GM23338 (cell line): ENCODE results near the gene SEL1L2.

Experiments used
- CTCF ChIP-seq, 2 experiments: fragments of 200-600 bp in 1 of 2; sonication (generic) in 1 of 2; conservative IDR thresholded peaks; 2 replicates each; pipeline versions ENCODE4 v1.5.1 to v1.6.1; 2016 to 2017; ENCODE audit warnings: antibody characterized with exemption in 2 of 2, low read depth in 2 of 2, mild to moderate bottlenecking in 2 of 2, moderate library complexity in 1 of 2
- EZH2 ChIP-seq: fragments of 200-600 bp; sonication (generic); IDR thresholded peaks from one replicate; pipeline ENCODE4 v1.8.0; 2017; ENCODE audit warnings: antibody characterized with exemption, mild to moderate bottlenecking, low read depth; ENCODE audit not compliant: unreplicated experiment
- EZH2phosphoT487 ChIP-seq: fragments of 200-600 bp; sonication (generic); IDR thresholded peaks from one replicate; pipeline ENCODE4 v1.8.1; 2018; ENCODE audit warnings: antibody characterized with exemption; ENCODE audit not compliant: unreplicated experiment
- JUNB ChIP-seq: IDR thresholded peaks from one replicate; pipeline ENCODE4 v1.6.1; 2016; ENCODE audit warnings: antibody characterized with exemption; ENCODE audit not compliant: unreplicated experiment
- POLR2AphosphoS5 ChIP-seq: IDR thresholded peaks from 2 replicates; pipeline ENCODE4 v1.6.1; 2016; ENCODE audit warnings: antibody characterized with exemption, low read depth
- REST ChIP-seq: IDR thresholded peaks from one replicate; pipeline ENCODE4 v1.6.1; 2018; ENCODE audit warnings: antibody characterized with exemption; ENCODE audit not compliant: unreplicated experiment
- TF ChIP-seq, protein P1 (sequence below): IDR thresholded peaks from 2 replicates; pipeline ENCODE4 v1.6.1; 2016; ENCODE audit warnings: antibody characterized with exemption

GRCh38 chr20:14030991-14031390 lies 40.6 kb upstream of the SEL1L2 start:
- TF ChIP-seq CTCF (conservative IDR thresholded peaks at IDR 0.05; ENCODE audit: low read depth in 2 of 2) (no peak), EZH2phosphoT487 (no peak), EZH2 (no peak), POLR2AphosphoS5 (no peak), REST (no peak), JUNB (no peak)
- TF ChIP-seq, protein P1, sequence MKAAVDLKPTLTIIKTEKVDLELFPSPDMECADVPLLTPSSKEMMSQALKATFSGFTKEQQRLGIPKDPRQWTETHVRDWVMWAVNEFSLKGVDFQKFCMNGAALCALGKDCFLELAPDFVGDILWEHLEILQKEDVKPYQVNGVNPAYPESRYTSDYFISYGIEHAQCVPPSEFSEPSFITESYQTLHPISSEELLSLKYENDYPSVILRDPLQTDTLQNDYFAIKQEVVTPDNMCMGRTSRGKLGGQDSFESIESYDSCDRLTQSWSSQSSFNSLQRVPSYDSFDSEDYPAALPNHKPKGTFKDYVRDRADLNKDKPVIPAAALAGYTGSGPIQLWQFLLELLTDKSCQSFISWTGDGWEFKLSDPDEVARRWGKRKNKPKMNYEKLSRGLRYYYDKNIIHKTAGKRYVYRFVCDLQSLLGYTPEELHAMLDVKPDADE, result no peak
